Adrenal gland (tissue), 19 donors: ENCODE results near the gene TPBG. TPM values are rescaled to one million over a fixed set of nuclear protein-coding genes. Genes with fewer than 3 reads are reported as not detected.

ENCODE experiments used
- DNase-seq, 7 donors: peaks; one replicate each; pipeline ENCODE4 v3.0.0-alpha.2; 2019 to 2020
- H3K27ac ChIP-seq, 5 donors: fragments of 200-600 bp; sonication (generic) in 4 of 5; 1 replicate in 3 of 5; 2 replicates in 2 of 5; pipeline versions ENCODE4 v1.5.1 to v1.8.0; 2016 to 2020; ENCODE audit warnings: mild to moderate bottlenecking in 1 of 5
- H3K27me3 ChIP-seq: fragments of 200-600 bp; 2 replicates; pipeline ENCODE4 v1.8.0; 2021
- H3K36me3 ChIP-seq, 2 donors: fragments of 200-600 bp; replicated peaks in 1 of 2; 1 replicate in 1 of 2; 2 replicates in 1 of 2; pipeline versions ENCODE4 v1.5.1 to v1.8.0; 2018 to 2022
- H3K4me1 ChIP-seq, 2 donors: fragments of 200-600 bp; replicated peaks in 1 of 2; 1 replicate in 1 of 2; 2 replicates in 1 of 2; pipeline versions ENCODE4 v1.5.1 to v1.8.0; 2018 to 2021
- H3K4me3 ChIP-seq, 4 donors: fragments of 200-600 bp; sonication (generic) in 3 of 4; one replicate each; pipeline ENCODE4 v1.5.1; 2016 to 2018
- H3K9me3 ChIP-seq, 3 donors: fragments of 200-600 bp; sonication (generic) in 1 of 3; replicated peaks in 1 of 3; 1 replicate in 2 of 3; 2 replicates in 1 of 3; pipeline versions ENCODE4 v1.5.1 to v1.8.0; 2016 to 2021
- CTCF ChIP-seq, 6 experiments: fragments of 450-650 bp in 4 of 6; fragments of 200-600 bp in 2 of 6; sonication (generic) in 1 of 6; IDR thresholded peaks; 1 replicate in 5 of 6; 2 replicates in 1 of 6; pipeline versions ENCODE4 v1.5.1 to v1.8.0; 2016 to 2021; ENCODE audit warnings: antibody characterized with exemption in 6 of 6, mild to moderate bottlenecking in 2 of 6, moderate library complexity in 1 of 6
- POLR2A ChIP-seq, 2 donors: fragments of 450-650 bp; IDR thresholded peaks; one replicate each; pipeline ENCODE4 v1.6.1; 2017; ENCODE audit warnings: antibody characterized with exemption in 2 of 2, mild to moderate bottlenecking in 2 of 2, moderate library complexity in 1 of 2
- WGBS, 4 donors: extraction: QIAGEN DNeasy Blood & Tissue Kit in 2 of 4; methylation state at CpG; one replicate each; pipeline versions ENCODE4 v1.1.5 to v1.1.7; 2013 to 2017; 5-methylcytosine and 5-hydroxymethylcytosine counted together
- intact Hi-C, 2 donors: fragments of 100-400 bp; cut with DNase I; formaldehyde crosslinking; loops; one replicate each; pipeline versions ENCODE4 v1.14.1 to v1.15.0; 2022 to 2023
- long read RNA-seq, 10 donors: library from polyadenylated mRNA in 3 of 10; unstranded in 2 of 10; stranded (forward) in 1 of 10; transcript quantifications; one replicate each; pipeline ENCODE4 v2.0.0 and lab custom pipeline, GENCODE V29; 2021 to 2026
- polyA plus RNA-seq, 3 donors: library from polyadenylated mRNA; stranded (reverse); fragments of 200-250 nt in 2 of 3; fragments of 350-450 nt in 1 of 3; fragmentation: Illumina TruSeq in 1 of 3; extraction: RNeasy Lipid Tissue Mini Kit (QIAGEN cat#74804) in 1 of 3; gene quantifications; one replicate each; pipeline ENCODE4 v1.2.3, GENCODE V29; 2013 to 2014
- total RNA-seq, 9 donors: library from RNA; depleted of rRNA in 4 of 9; stranded (reverse); fragments of >200 nt in 4 of 9; fragments of 120-200 nt in 1 of 9; fragmentation: NEBNext Ultra II Directional in 1 of 9; extraction: Animal tissue kit (Norgen Biotek cat#: 25700) in 1 of 9; gene quantifications; one replicate each; pipeline versions ENCODE4 v1.1.0 to v1.2.4, GENCODE V29; 2013 to 2023
- donor health status: healthy with polysubstance abuse.
- donor health status: Bipolar disorder and iron deficiency.
- donor health status: DM: yes; HTN: yes; CAD: no.
- donor health status: DM: no; HTN: no; CAD: no.
- donor health status: DM: no; HTN: no; CAD: no.
- donor health status: DM: yes; HTN: yes; CAD: no.

Gene TPBG
- total RNA-seq: 10 to 100 TPM in 1 of 9 donors, 1 to 10 TPM in 8; 1.2 to 10.2 (median 3.9) TPM
- polyA plus RNA-seq: 1 to 10 TPM; 1.7 to 5.2 (median 3.3) TPM
- long read RNA-seq, donor 1: 0 reads
- long read RNA-seq, donor 2, full-length matches to known transcripts: 2 of 2 reads
- long read RNA-seq, donor 2, partial matches to known transcripts: 0 of 2 reads
- long read RNA-seq, donor 2, other reads (novel, unspliced or antisense): 0 of 2 reads
- long read RNA-seq, donor 3: 0 reads
- long read RNA-seq, donor 4: 0 reads
- long read RNA-seq, donor 5, full-length matches to known transcripts: 22 of 28 reads
- long read RNA-seq, donor 5, partial matches to known transcripts: 0 of 28 reads
- long read RNA-seq, donor 5, other reads (novel, unspliced or antisense): 6 of 28 reads
- long read RNA-seq, donor 6, partial matches to known transcripts: 0 of 3 reads
- long read RNA-seq, donor 6, other reads (novel, unspliced or antisense): 2 of 3 reads
- long read RNA-seq, donor 7: 0 reads
- long read RNA-seq, donor 8, full-length matches to known transcripts: 1 of 1 reads
- long read RNA-seq, donor 8, partial matches to known transcripts: 0 of 1 reads
- long read RNA-seq, donor 8, other reads (novel, unspliced or antisense): 0 of 1 reads
- long read RNA-seq, donor 9: 0 reads
- long read RNA-seq, donor 10, full-length matches to known transcripts: 1 of 1 reads
- long read RNA-seq, donor 10, partial matches to known transcripts: 0 of 1 reads
- long read RNA-seq, donor 10, other reads (novel, unspliced or antisense): 0 of 1 reads

- peaks cover 22% of the 10 kb centered on the region for H3K27me3 ChIP-seq
- peak within 1 kb of the TSS in 2 of 5 donors; percentile 63 to 64 for H3K27ac ChIP-seq
- peak in 6 of 7 donors; percentile 2 to 51 (median 24) for DNase-seq
- WGBS, 4 donors: 1% methylated on average over 19 to 41 of the region's 41 CpGs
- peak within 1 kb of the TSS in 3 of 4 donors; percentile 22 to 54 (median 38) for H3K4me3 ChIP-seq
- intact Hi-C loops: no loop called here
- H3K9me3 ChIP-seq: no peaks in the 10 kb centered on the region
- peaks cover 13 to 17% of the 10 kb centered on the region in 2 donors for H3K4me1 ChIP-seq
- no peak for TF ChIP-seq CTCF (IDR thresholded peaks at IDR 0.05)
- TF ChIP-seq POLR2A (IDR thresholded peaks at IDR 0.05): no peak
- no peaks in the 10 kb centered on the region for H3K36me3 ChIP-seq
These were observed at the start of gene TPBG for GRCh38 chr6:82363428-82364086. TPBG (plus strand) TSS chr6:82363817; CDS start chr6:82364962, 1,145 bp downstream.

- WGBS, 4 donors: 47 to 66% (median 50%) methylated on average over 1 of the region's 1 CpG
- TF ChIP-seq POLR2A (IDR thresholded peaks at IDR 0.05): no peak
- no peak for TF ChIP-seq CTCF (IDR thresholded peaks at IDR 0.05)
- DNase-seq: no peak
- H3K4me3 ChIP-seq: no peak overlapping the region
- H3K27me3 ChIP-seq: peaks cover 3% of the 10 kb centered on the region
- H3K27ac ChIP-seq: no peak overlapping the region
- H3K9me3 ChIP-seq: no peaks in the 10 kb centered on the region
- intact Hi-C loops: no loop called here
- H3K36me3 ChIP-seq: no peaks in the 10 kb centered on the region
- H3K4me1 ChIP-seq: no peaks in the 10 kb centered on the region
These were observed 41.2 kb upstream of the TPBG start for GRCh38 chr6:82322386-82322785.

- DNase-seq: no peak
- peaks cover 4% of the 10 kb centered on the region for H3K27me3 ChIP-seq
- H3K4me1 ChIP-seq: no peaks in the 10 kb centered on the region
- H3K36me3 ChIP-seq: no peaks in the 10 kb centered on the region
- H3K27ac ChIP-seq: no peak overlapping the region
- TF ChIP-seq CTCF (IDR thresholded peaks at IDR 0.05) (no peak), POLR2A (IDR thresholded peaks at IDR 0.05) (no peak)
- H3K9me3 ChIP-seq: no peaks in the 10 kb centered on the region
- no peak overlapping the region for H3K4me3 ChIP-seq
- intact Hi-C loops: no loop called here
- 56 to 67% (median 59%) methylated on average over 4 of the region's 4 CpGs for WGBS, 4 donors
These were observed 33.9 kb upstream of the TPBG start for GRCh38 chr6:82329766-82330165.
